Hepatocyte (in vitro differentiated cells): ENCODE data around the gene PITPNC1.

Experiments
- EZH2 ChIP-seq: fragments of 200-600 bp; sonication (generic); IDR thresholded peaks from 2 replicates; pipeline ENCODE4 v1.6.1; 2016; ENCODE audit warnings: antibody characterized with exemption, mild to moderate bottlenecking, borderline replicate concordance
- TF ChIP-seq, protein P1 (sequence below): fragments of 200-600 bp; sonication (generic); IDR thresholded peaks from 2 replicates; pipeline ENCODE4 v1.5.1; 2016; ENCODE audit warnings: antibody characterized with exemption, mild to moderate bottlenecking; ENCODE audit not compliant: poor library complexity

DNA sequence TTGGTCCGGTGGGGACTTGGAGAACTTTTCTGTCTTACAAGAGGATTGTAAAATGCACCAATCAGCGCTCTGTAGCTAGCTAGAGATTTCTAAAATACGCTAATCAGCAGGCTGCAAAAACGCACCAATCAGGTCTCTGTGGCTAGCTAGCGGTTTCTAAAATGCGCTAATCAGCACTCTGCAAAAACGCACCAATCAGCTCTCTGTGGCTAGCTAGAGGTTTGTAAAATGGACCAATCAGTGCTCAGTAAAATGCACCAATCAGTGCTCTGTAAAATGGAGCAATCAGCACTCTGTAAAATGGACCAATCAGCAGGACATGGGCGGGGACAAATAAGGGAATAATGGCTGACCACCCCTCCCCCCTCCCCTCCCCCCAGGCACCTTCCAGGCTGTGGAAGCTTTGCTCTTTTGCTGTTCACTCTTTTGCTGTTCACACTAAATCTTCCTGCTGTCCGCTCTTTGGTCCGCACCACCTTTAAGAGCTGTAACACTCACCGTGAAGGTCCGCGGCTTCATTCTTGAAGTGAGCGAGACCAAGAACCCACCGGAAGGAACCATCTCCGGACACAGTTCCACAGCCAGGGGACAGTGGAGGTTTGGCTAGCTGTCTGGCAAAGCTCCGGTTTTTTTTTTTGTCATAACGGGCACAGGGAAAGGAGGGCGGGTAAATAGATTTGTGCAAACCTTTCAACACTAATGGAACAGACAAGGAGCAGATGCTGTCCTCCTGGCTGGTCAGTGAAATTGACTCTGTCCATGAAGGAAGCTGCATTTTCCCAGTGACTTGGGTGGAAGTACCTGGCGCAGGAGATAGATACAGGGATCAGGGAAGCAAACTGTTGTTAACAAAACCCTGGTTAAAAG lies 8.3 kb downstream of the PITPNC1 start:
- TF ChIP-seq, protein P1, sequence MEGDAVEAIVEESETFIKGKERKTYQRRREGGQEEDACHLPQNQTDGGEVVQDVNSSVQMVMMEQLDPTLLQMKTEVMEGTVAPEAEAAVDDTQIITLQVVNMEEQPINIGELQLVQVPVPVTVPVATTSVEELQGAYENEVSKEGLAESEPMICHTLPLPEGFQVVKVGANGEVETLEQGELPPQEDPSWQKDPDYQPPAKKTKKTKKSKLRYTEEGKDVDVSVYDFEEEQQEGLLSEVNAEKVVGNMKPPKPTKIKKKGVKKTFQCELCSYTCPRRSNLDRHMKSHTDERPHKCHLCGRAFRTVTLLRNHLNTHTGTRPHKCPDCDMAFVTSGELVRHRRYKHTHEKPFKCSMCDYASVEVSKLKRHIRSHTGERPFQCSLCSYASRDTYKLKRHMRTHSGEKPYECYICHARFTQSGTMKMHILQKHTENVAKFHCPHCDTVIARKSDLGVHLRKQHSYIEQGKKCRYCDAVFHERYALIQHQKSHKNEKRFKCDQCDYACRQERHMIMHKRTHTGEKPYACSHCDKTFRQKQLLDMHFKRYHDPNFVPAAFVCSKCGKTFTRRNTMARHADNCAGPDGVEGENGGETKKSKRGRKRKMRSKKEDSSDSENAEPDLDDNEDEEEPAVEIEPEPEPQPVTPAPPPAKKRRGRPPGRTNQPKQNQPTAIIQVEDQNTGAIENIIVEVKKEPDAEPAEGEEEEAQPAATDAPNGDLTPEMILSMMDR: no peak
- TF ChIP-seq EZH2: no peak
